PC-3 (cell line): Measurements from ENCODE around the gene SLC35F1. TPM values are rescaled to one million over a fixed set of nuclear protein-coding genes. Genes with fewer than 3 reads are reported as not detected.

ENCODE experiments used
- ATAC-seq: fragments of 200-7000 bp; cut with Tn5 transposase; 2 replicates; pipeline ENCODE4 v1.9.1; 2020; ENCODE audit warnings: mild to moderate bottlenecking, moderate library complexity
- BruUV-seq: library from RNA; stranded (reverse); fragments of 400-500 nt; replicated peaks from 2 replicates; lab custom pipeline; 2021; lab: Mats Ljungman, UMichigan
- CTCF ChIA-PET: fragments of 300-600 bp; sonication (Branson Sonifier 250); formaldehyde crosslinking; loops from one replicate; lab custom pipeline; 2022; ENCODE audit warnings: antibody characterized with exemption; lab: Charles Lee
- POLR2A ChIA-PET: fragments of 300-600 bp; sonication (Branson Sonifier 250); formaldehyde crosslinking; loops from one replicate; lab custom pipeline; 2022; ENCODE audit warnings: antibody characterized with exemption; ENCODE audit not compliant: unreplicated experiment; lab: Charles Lee
- DNase-seq: peaks from one replicate; pipeline ENCODE4 v3.0.0-alpha.2; 2015
- H2AFZ ChIP-seq: fragments of 300-600 bp; sonication (generic); 2 replicates; pipeline ENCODE4 v1.6.0; 2016; ENCODE audit warnings: antibody characterized with exemption, low read length
- H3F3A ChIP-seq: fragments of 300-600 bp; sonication (generic); one replicate; pipeline ENCODE4 v1.6.0; 2017; ENCODE audit warnings: antibody characterized with exemption, low read length, control low read depth, mild to moderate bottlenecking; ENCODE audit not compliant: unreplicated experiment
- H3K27ac ChIP-seq: fragments of 300-600 bp; sonication (generic); 2 replicates; pipeline ENCODE4 v1.5.1; 2016; ENCODE audit warnings: mild to moderate bottlenecking, low read length
- H3K27me3 ChIP-seq: fragments of 300-600 bp; sonication (generic); 2 replicates; pipeline ENCODE4 v1.6.1; 2016; ENCODE audit warnings: low read length, mixed read lengths
- H3K36me3 ChIP-seq: fragments of 300-600 bp; sonication (generic); 2 replicates; pipeline ENCODE4 v1.6.1; 2016; ENCODE audit warnings: low read depth, mixed run types, low read length, mixed read lengths
- H3K4me1 ChIP-seq: fragments of 300-600 bp; sonication (generic); 2 replicates; pipeline ENCODE4 v1.5.1; 2016; ENCODE audit warnings: low read length; ENCODE audit not compliant: insufficient read depth
- H3K4me2 ChIP-seq: fragments of 300-600 bp; sonication (generic); 2 replicates; pipeline ENCODE4 v1.6.0; 2016; ENCODE audit warnings: low read length
- H3K4me3 ChIP-seq: fragments of 300-600 bp; sonication (generic); 2 replicates; pipeline ENCODE4 v1.5.1; 2016; ENCODE audit warnings: mild to moderate bottlenecking, low read length, mixed read lengths
- H3K79me2 ChIP-seq: fragments of 300-600 bp; sonication (generic); 2 replicates; pipeline ENCODE4 v1.6.1; 2017; ENCODE audit warnings: low read length, mixed read lengths
- H3K9ac ChIP-seq: fragments of 300-600 bp; sonication (generic); 2 replicates; pipeline ENCODE4 v1.6.0; 2016; ENCODE audit warnings: mild to moderate bottlenecking, low read length
- H3K9me2 ChIP-seq: fragments of 300-600 bp; sonication (generic); replicated peaks from 2 replicates; pipeline ENCODE4 v1.6.1; 2016; ENCODE audit warnings: mixed run types, low read length, mixed read lengths
- H3K9me3 ChIP-seq: fragments of 300-600 bp; sonication (generic); 2 replicates; pipeline ENCODE4 v1.6.1; 2016; ENCODE audit warnings: low read length, mixed read lengths
- H4K20me1 ChIP-seq: fragments of 300-600 bp; sonication (generic); 2 replicates; pipeline ENCODE4 v1.6.1; 2016; ENCODE audit warnings: low read length, mixed read lengths
- CTCF ChIP-seq: fragments of 300-600 bp; sonication (generic); conservative IDR thresholded peaks from 2 replicates; pipeline ENCODE4 v1.5.1; 2017; ENCODE audit warnings: antibody characterized with exemption, low read depth, mild to moderate bottlenecking, low read length
- EZH2 ChIP-seq: fragments of 300-600 bp; sonication (generic); IDR thresholded peaks from one replicate; pipeline ENCODE4 v1.6.1; 2017; ENCODE audit warnings: antibody characterized with exemption, mild to moderate bottlenecking, low read length; ENCODE audit not compliant: unreplicated experiment
- EZH2phosphoT487 ChIP-seq: fragments of 300-600 bp; sonication (generic); IDR thresholded peaks from 2 replicates; pipeline ENCODE4 v1.6.1; 2018; ENCODE audit warnings: mild to moderate bottlenecking, antibody characterized with exemption, low read length, borderline replicate concordance
- intact Hi-C: fragments of 100-400 bp; cut with micrococcal nuclease; formaldehyde crosslinking; loops from 2 replicates; pipeline ENCODE4 v1.9.0; 2023
- total RNA-seq: library from RNA; depleted of rRNA; stranded (reverse); fragments of >200 nt; gene quantifications from 2 replicates; pipeline ENCODE4 v1.2.3, GENCODE V29; 2014

Gene SLC35F1
- total RNA-seq, 1 experiment from 2014 or later = not detected

GRCh38 chr6:118228886-118229285 is 321.8 kb downstream of the SLC35F1 start:
- H3K36me3 ChIP-seq = no peaks in the 10 kb centered on the region
- no peaks in the 10 kb centered on the region for H3F3A ChIP-seq
- no peaks in the 10 kb centered on the region for H4K20me1 ChIP-seq
- H3K27me3 ChIP-seq = 0 out of 2 replicates have a peak, but pooled peaks cover 7% of the 10 kb centered on the region
- BruUV-seq = no TSS peak
- intact Hi-C loops = no loop called here
- no peaks in the 10 kb centered on the region for H3K4me1 ChIP-seq
- ChIA-PET POLR2A (no interaction called here), CTCF (no interaction called here)
- ATAC-seq (no peak), DNase-seq (no peak)
- no peak overlapping the region for H3K4me2 ChIP-seq
- TF ChIP-seq EZH2phosphoT487 = no peak
- TF ChIP-seq CTCF = no peak
- TF ChIP-seq EZH2 = no peak
- H3K9ac ChIP-seq = no peak overlapping the region
- H3K27ac ChIP-seq = no peak overlapping the region
- no peak overlapping the region for H3K4me3 ChIP-seq
- no peaks in the 10 kb centered on the region for H3K9me2 ChIP-seq
- no peak overlapping the region for H2AFZ ChIP-seq
- no peaks in the 10 kb centered on the region for H3K79me2 ChIP-seq
- no peaks in the 10 kb centered on the region for H3K9me3 ChIP-seq

GRCh38 chr6:118240878-118241528 is 333.9 kb downstream of the SLC35F1 start:
- H3K27ac ChIP-seq = no peak overlapping the region
- no peaks in the 10 kb centered on the region for H3F3A ChIP-seq
- H3K36me3 ChIP-seq = no peaks in the 10 kb centered on the region
- no peak overlapping the region for H3K4me3 ChIP-seq
- H3K9me3 ChIP-seq = no peaks in the 10 kb centered on the region
- H3K9me2 ChIP-seq = no peaks in the 10 kb centered on the region
- no peaks in the 10 kb centered on the region for H3K79me2 ChIP-seq
- ChIA-PET CTCF (no interaction called here), POLR2A (no interaction called here)
- intact Hi-C loops = no loop called here
- no TSS peak for BruUV-seq
- no peak overlapping the region for H3K9ac ChIP-seq
- TF ChIP-seq EZH2phosphoT487 = no peak
- TF ChIP-seq CTCF = no peak
- TF ChIP-seq EZH2 = no peak
- H3K4me1 ChIP-seq = no peaks in the 10 kb centered on the region
- DNase-seq (no peak), ATAC-seq (no peak)
- peaks cover 21% of the 10 kb centered on the region for H3K27me3 ChIP-seq
- no peak overlapping the region for H2AFZ ChIP-seq
- no peak overlapping the region for H3K4me2 ChIP-seq
- no peaks in the 10 kb centered on the region for H4K20me1 ChIP-seq

- CTCF ChIA-PET = no interaction called here
- TF ChIP-seq EZH2 = no peak
- no peak for TF ChIP-seq EZH2phosphoT487
- BruUV-seq = no TSS peak
Measured at GRCh38 chr6:118246406-118246805, 339.3 kb downstream of the SLC35F1 start.

More at GRCh38 chr6:118246406-118246805, 339.3 kb downstream of the SLC35F1 start:
- POLR2A ChIA-PET = no interaction called here
- Histone ChIP-seq H3K79me2 (no peaks in the 10 kb centered on the region), H4K20me1 (no peaks in the 10 kb centered on the region), H3F3A (no peaks in the 10 kb centered on the region), H3K36me3 (no peaks in the 10 kb centered on the region), H3K27ac (no peak overlapping the region), H3K9me3 (no peaks in the 10 kb centered on the region), H3K27me3 (peaks cover 23% of the 10 kb centered on the region), H3K4me1 (no peaks in the 10 kb centered on the region), H3K4me2 (no peak overlapping the region), H3K9me2 (no peaks in the 10 kb centered on the region), H3K4me3 (no peak overlapping the region), H3K9ac (no peak overlapping the region), H2AFZ (no peak overlapping the region)
- intact Hi-C loops = no loop called here
- ATAC-seq (no peak), DNase-seq (no peak)
